CD4-positive, alpha-beta T cell treated with Interleukin-12 subunit alpha and Interleukin-12 subunit beta, for 1 hour (primary cell): ENCODE data around the gene KIRREL1.

Experiments
- DNase-seq: peaks from one replicate; pipeline ENCODE4 v3.0.0-alpha.2; 2020

KIRREL1 gene

GRCh38 chr1:158149175-158149574, 155.7 kb downstream of the KIRREL1 start:
- no peak for DNase-seq
